Umbilical cord (tissue), 2 donors: ENCODE measurements around the gene TTC4. TPM values are rescaled to one million over a fixed set of nuclear protein-coding genes. Genes with fewer than 3 reads are reported as not detected.

Experiments
- DNase-seq: peaks from one replicate; pipeline ENCODE4 v3.0.0-alpha.2; 2015; ENCODE audit warnings: low spot score
- total RNA-seq: library from RNA; depleted of rRNA; stranded (reverse); fragments of >200 nt; gene quantifications from one replicate; pipeline ENCODE4 v1.2.3, GENCODE V29; 2014; ENCODE audit warnings: low replicate concordance; ENCODE audit not compliant: insufficient read depth

Gene TTC4
- total RNA-seq, result 17.6 TPM

GRCh38 chr1:54715493-54716298, at the start of gene TTC4:
TTC4 (plus strand) TSS chr1:54715861; CDS start chr1:54715909, 48 bp downstream.
- DNase-seq, result peak; percentile 84

GRCh38 chr1:54666333-54666732, 49.3 kb upstream of the TTC4 start:
- DNase-seq, result no peak

GRCh38 chr1:54667797-54668196, 47.9 kb upstream of the TTC4 start:
- no peak for DNase-seq

GRCh38 chr1:54668567-54668966, 47.1 kb upstream of the TTC4 start:
- no peak for DNase-seq

GRCh38 chr1:54671985-54672608, 43.6 kb upstream of the TTC4 start:
- DNase-seq, result no peak

- DNase-seq, result no peak
Observed at GRCh38 chr1:54678776-54679643, 36.7 kb upstream of the TTC4 start.

GRCh38 chr1:54679706-54680105, 36.0 kb upstream of the TTC4 start:
- DNase-seq, result no peak

GRCh38 chr1:54680387-54680786, 35.3 kb upstream of the TTC4 start:
- DNase-seq, result no peak

GRCh38 chr1:54681358-54681757, 34.3 kb upstream of the TTC4 start:
- DNase-seq, result peak; percentile 9

- no peak for DNase-seq
Observed at GRCh38 chr1:54683453-54683852, 32.2 kb upstream of the TTC4 start.

- DNase-seq, result no peak
Observed at GRCh38 chr1:54685335-54685905, 30.2 kb upstream of the TTC4 start.

- DNase-seq, result no peak
Observed at GRCh38 chr1:54686155-54686554, 29.5 kb upstream of the TTC4 start.

GRCh38 chr1:54694771-54695170, 20.9 kb upstream of the TTC4 start:
- DNase-seq, result no peak

- DNase-seq, result no peak
Observed at GRCh38 chr1:54695221-54695620, 20.4 kb upstream of the TTC4 start.

- no peak for DNase-seq
Observed at GRCh38 chr1:54695764-54696163, 19.9 kb upstream of the TTC4 start.

- DNase-seq, result no peak
Observed at GRCh38 chr1:54696262-54696661, 19.4 kb upstream of the TTC4 start.

- no peak for DNase-seq
Observed at GRCh38 chr1:54697896-54698295, 17.8 kb upstream of the TTC4 start.

- DNase-seq, result no peak
Observed at GRCh38 chr1:54698346-54698745, 17.3 kb upstream of the TTC4 start.

GRCh38 chr1:54699936-54700525, 15.6 kb upstream of the TTC4 start:
- no peak for DNase-seq

GRCh38 chr1:54701066-54701465, 14.6 kb upstream of the TTC4 start:
- no peak for DNase-seq

- no peak for DNase-seq
Observed at GRCh38 chr1:54701996-54702395, 13.7 kb upstream of the TTC4 start.
